ENCODE results near the gene TMPRSS11A.

GRCh38 chr4:67922697-67923096 lies 40.6 kb downstream of the TMPRSS11A start:
- TF ChIP-seq CTCF (conservative IDR thresholded peaks at IDR 0.05; ENCODE audit: low read length) (no peak), EZH2phosphoT487 (IDR thresholded peaks at IDR 0.05; ENCODE audit: borderline replicate concordance, low read depth, low read length) (no peak)

Data from OCI-LY7 (cell line).